Thyroid gland (tissue), 4 donors: Measurements from ENCODE around the gene CREBBP.

ENCODE experiments used
- CTCF ChIP-seq, 6 experiments: fragments of 200-600 bp in 3 of 6; fragments of 450-650 bp in 3 of 6; sonication (generic) in 3 of 6; IDR thresholded peaks; one replicate each; pipeline ENCODE4 v1.5.1; 2016 to 2019; ENCODE audit warnings: antibody characterized with exemption in 6 of 6, mild to moderate bottlenecking in 2 of 6, inconsistent platforms in 1 of 6, moderate library complexity in 1 of 6
- POLR2A ChIP-seq, 2 donors: fragments of 450-650 bp; IDR thresholded peaks; one replicate each; pipeline ENCODE4 v1.6.1; 2017; ENCODE audit warnings: antibody characterized with exemption in 2 of 2, mild to moderate bottlenecking in 2 of 2, moderate library complexity in 1 of 2

GRCh38 chr16:3876160-3876559 is 4.4 kb downstream of the CREBBP start:
- TF ChIP-seq CTCF (IDR thresholded peaks at IDR 0.05) (no peak), POLR2A (IDR thresholded peaks at IDR 0.05) (no peak)
